GM20000 (cell line): Measurements from ENCODE around the gene OR6C76.
"Not testable (repeated sequence)": the region's sequence is repeated elsewhere in the genome, so short reads cannot be mapped to it uniquely, and the experiment has no call there.

Source experiments
- DNase-seq: peaks from one replicate; pipeline ENCODE4 v3.0.0; 2012; ENCODE audit warnings: low spot score
- TF ChIP-seq, protein P1 (sequence below): IDR thresholded peaks from 2 replicates; pipeline ENCODE4 v1.5.1; 2012; ENCODE audit warnings: mild to moderate bottlenecking, control low read depth; ENCODE audit errors: extremely low read depth, missing control alignments

The OR6C76 gene

DNA sequence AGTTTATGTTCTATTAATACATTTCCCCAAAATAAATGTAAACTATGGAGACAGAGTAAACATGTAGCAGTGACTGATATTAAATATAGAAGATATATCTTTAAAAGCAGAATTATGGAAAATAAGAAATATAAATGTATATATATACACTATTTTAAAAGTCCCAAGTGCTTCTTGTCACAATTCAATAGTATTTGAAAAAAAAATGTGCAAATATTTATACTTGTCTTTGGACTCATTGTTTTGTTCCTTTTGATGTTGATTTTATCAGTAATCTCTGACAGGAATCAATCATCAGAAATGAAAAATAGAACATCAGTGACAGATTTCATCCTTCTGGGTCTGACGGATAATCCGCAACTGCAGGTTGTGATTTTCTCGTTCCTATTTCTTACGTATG is at the start of gene OR6C76:
Gene OR6C76, plus strand, starts transcription at position 301 of the 400 bp plus-strand sequence. Its CDS starts 0 bp downstream, at position 301.
- TF ChIP-seq, protein P1, sequence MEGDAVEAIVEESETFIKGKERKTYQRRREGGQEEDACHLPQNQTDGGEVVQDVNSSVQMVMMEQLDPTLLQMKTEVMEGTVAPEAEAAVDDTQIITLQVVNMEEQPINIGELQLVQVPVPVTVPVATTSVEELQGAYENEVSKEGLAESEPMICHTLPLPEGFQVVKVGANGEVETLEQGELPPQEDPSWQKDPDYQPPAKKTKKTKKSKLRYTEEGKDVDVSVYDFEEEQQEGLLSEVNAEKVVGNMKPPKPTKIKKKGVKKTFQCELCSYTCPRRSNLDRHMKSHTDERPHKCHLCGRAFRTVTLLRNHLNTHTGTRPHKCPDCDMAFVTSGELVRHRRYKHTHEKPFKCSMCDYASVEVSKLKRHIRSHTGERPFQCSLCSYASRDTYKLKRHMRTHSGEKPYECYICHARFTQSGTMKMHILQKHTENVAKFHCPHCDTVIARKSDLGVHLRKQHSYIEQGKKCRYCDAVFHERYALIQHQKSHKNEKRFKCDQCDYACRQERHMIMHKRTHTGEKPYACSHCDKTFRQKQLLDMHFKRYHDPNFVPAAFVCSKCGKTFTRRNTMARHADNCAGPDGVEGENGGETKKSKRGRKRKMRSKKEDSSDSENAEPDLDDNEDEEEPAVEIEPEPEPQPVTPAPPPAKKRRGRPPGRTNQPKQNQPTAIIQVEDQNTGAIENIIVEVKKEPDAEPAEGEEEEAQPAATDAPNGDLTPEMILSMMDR: no peak
- no peak for DNase-seq

DNA sequence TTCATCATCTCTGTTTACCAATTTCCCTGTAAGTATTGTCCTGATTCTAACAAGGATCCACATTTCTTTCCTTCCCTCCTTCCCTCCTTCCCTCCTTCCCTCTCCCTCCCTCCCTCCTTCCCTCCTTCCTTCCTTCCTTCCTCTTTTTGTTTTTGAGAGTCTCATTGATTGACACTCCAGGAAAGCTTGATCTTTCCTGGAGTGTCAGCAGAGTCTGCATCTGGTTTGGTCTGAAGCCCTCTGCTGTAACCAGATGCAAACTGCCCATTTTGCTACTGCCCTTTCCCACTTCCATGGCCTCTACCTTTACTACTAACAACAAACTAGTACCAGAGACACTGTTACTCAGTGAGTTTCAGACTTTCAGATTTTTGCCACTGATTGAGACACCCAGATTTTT is 40.2 kb upstream of the OR6C76 start:
- TF ChIP-seq, protein P1: no peak
- no peak for DNase-seq

DNA sequence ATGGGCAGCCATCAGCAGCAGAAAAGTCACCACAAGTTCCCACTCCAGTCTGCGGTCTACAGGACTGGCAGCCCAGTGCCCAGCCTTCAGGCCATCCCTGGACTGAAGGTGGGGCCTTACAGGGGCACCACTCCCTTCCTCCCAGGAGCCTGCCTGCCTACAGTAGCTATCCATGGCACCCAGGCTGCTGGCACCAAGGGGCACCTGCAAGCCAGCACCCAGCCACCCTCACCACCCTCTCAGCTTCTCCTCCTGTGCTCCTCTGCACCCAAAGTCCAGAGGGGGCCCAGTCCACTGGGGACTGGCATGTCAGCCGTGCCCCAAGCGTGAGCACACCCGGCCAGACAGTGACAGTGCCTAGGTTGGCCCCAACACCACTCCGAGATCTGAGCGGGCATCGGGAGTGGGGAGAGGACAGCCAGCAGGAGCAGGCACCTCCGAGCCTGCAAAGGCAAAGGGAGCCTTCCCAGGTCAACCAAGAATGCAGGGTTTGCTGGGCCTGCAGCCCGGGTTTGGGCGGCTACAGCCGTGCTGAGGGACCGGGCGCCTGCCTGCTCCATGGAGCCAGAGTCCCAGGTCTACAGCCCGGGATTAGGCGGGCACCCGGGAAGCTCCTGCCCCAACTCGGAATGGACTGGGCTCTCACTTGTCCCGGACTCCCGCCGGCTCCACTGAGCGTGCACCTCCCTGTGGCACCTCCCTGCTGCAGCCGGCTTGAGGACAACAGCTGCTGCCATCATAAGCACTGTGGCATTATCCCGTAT is 33.8 kb upstream of the OR6C76 start:
- DNase-seq: no peak

DNA sequence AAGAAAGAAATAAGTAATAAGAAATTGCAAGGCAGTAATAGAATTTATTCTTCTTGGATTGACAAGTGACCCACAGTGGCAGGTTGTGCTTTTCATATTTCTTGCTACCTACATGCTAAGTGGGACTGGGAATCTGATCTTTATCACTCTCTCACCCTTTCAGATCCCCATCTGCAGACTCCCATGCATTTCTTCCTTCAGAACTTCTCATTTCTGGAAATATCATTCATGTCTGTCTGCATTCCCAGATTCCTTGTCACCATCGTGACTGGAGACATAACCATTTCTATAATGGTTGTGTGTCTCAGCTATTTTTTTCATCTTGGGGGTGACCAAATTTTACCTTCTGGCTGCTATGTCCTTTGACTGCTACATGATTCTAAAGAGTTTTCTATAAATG is 29.7 kb upstream of the OR6C76 start:
- TF ChIP-seq, protein P1: no peak
- DNase-seq: no peak

More for the DNA sequence above, 33.8 kb upstream of the OR6C76 start:
- TF ChIP-seq, protein P1: no peak

DNA sequence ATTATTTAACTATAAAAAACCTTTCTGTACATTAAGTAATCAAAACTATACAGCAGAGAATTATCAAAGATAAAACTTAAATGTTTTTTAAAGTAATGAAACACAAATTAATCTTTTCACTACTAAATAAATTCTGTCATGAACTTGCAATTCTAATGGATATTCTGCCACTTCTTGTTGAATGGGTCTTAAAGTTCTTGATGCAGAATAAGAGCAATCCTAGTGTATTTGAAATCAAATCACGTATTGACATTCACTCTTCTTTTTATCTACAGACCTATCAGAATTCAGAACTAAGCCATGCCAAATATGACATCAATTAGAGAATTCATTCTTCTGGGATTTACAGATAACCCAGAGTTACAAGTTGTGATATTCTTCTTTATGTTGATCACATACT is 25.8 kb upstream of the OR6C76 start, which contains the start of gene OR6C65:
Gene OR6C65, plus strand, starts transcription at position 301 of the 400 bp plus-strand sequence. Its CDS starts 0 bp downstream, at position 301.
- TF ChIP-seq, protein P1: no peak
- DNase-seq: no peak

DNA sequence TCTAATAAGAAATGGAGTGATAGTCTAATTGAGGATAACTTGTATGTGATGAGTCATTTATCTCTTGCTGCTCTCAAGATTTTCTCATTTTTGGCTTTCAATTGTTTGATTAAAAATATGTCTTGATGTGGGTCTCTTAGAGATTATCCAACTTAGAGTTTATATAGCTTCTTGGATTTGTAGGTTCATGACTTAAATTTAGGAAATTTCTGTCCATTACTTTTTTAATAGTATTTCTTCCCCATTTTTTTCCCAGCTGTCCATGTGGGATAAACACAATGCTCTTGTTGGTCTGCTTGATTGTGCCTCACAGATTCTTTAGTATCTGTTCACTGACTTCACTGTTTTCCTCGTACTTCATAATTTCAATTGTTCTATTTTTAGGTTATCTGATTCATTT is 18.2 kb upstream of the OR6C76 start:
- DNase-seq: no peak
- TF ChIP-seq, protein P1: no peak

DNA sequence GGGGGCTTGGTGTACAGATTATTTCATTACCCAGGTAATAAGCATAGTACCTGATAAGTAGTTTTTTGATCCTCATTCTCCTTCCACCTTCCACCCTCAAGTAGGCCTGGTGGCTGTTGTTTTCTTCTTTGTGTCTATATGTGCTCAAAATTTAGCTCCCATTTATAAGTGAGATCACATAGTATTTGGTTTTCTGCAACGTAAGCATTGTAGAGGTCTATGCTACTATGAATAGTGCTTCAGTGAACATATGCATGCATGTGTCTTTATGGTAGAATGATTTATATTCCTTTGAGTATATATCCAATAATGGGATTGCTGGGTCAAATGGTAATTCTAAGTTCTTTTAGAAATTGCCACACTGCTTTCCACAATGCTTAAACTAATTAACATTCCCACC is 16.9 kb upstream of the OR6C76 start:
- DNase-seq: not testable (repeated sequence)

DNA sequence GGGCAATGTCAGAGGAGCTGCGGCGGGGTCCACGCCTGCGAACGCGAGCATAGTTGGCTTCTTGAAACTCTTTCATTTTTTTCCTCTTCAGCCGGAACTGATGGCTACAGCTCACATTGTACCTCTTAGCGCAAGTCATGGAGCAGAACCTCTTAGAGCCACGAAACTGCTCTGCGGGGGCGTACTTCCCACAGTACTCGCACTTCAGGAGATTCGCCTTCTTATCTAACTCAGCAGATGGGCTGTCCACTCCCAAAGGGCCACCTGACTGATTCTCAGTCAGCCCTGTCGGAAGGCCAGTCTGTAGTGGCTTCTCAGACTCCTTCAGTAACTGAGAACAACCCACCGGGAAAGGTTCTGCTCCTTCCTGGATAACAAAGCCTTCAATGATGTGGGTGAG is 13.9 kb upstream of the OR6C76 start:
- not testable (repeated sequence) for DNase-seq

DNA sequence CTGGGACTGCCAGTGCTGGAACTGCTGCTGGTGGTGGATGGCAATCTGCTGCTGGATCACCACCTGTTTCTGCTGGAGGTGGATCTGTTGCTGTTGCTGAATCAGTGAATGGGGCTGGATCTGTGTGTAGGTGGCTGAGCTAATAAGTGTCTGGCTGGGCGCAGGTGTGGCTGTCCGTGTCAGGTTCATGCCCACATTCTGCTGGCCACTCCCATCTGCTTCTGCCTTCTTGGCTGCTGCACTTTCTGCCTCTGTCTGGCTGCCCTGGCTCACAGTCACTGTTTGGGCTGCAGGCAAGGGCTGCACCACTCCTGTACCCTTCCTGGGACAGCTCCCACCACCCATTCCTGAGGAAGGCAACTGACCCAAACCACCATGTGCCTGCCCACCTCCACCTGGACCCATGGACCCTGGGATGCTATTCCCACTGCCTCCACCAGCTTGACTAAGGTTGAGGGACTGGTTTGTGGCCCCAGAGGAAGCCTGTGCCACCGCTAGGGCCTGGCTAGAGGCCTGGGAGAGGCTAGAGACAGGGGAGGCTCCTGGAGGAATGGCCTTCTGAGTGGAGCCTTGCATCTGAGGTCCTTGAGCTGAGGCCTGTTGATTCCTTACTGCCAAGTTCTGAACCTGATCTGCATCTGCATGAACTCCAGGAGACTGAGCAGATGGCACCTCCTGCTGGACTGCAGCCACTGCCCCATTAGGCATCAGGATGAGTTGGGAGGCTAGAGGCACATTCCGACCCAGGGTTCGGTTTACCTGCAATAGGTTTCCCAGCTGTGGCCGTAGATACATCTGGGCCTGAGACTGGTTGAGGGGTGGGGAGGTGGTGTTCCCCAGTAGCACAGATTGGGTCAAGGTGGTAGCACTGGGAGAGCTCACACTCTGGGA is 12.3 kb upstream of the OR6C76 start:
- not testable (repeated sequence) for DNase-seq

DNA sequence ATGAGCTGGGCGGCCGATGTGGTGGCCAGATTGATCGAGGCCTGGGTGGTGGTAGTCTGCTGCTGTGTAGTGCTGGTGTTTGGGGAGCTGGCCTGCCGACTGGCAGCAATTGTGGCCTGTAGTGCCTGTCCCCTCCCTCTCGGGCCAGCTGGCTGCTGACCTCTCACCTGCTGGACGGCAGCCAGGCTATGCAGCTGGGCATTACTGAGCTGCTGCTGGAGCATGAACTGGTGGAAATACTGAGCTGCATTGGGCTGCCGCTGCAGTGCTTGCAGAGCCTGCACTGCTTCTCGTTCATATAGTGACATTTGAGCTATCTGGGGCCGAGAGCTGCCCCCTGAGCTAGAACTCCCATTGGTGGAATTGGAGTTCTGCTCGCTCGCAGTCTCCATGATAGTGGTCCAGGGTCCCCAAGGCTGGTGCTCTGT is 11.6 kb upstream of the OR6C76 start:
- not testable (repeated sequence) for DNase-seq

DNA sequence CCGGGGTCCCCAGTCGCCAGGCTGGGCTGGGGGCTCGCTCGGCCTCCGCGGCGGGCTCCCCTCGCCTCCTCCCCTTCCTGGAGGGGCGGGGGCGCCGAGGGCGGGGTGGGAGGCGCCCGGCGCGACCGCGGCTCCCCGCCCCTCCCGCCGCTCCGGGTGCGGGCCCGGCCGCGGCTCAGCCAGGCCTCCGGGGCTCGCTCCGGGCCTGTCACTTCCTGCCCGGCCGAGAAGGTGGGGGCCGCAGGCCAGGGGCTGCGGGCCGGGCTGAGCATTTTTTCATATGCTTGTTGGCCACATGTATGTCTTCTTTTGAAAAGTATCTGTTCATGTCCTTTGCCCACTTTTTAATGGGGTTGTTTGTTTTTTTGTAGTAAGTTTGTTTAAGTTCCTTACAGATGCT is 11.2 kb upstream of the OR6C76 start:
- not testable (repeated sequence) for DNase-seq
